RWPE1 (cell line): ENCODE results near the gene MPPED2.
A peak's percentile ranks its signal among the peaks of the same experiment; 100 is the strongest.

Experiments
- CTCF ChIA-PET: fragments of 350-600 bp; sonication (Branson Sonifier 250); formaldehyde crosslinking; extraction: SDS; loops from one replicate; lab custom pipeline; 2021; lab: Yijun Ruan, JAX
- POLR2A ChIA-PET: fragments of 400-600 bp; formaldehyde crosslinking; extraction: SDS; loops from one replicate; lab custom pipeline; 2020; ENCODE audit warnings: antibody characterized with exemption; ENCODE audit not compliant: low non-redundant PET; lab: Yijun Ruan, JAX
- DNase-seq: peaks from one replicate; pipeline ENCODE4 v3.0.0; 2012; ENCODE audit warnings: low spot score
- H3K27ac ChIP-seq: fragments of 450-650 bp; 2 replicates; pipeline ENCODE4 v1.5.1; 2017
- TF ChIP-seq, protein P1 (sequence below): fragments of 450-650 bp; conservative IDR thresholded peaks from 2 replicates; pipeline ENCODE4 v1.5.1; 2017; ENCODE audit warnings: low read depth, mild to moderate bottlenecking

MPPED2 gene, protein sequence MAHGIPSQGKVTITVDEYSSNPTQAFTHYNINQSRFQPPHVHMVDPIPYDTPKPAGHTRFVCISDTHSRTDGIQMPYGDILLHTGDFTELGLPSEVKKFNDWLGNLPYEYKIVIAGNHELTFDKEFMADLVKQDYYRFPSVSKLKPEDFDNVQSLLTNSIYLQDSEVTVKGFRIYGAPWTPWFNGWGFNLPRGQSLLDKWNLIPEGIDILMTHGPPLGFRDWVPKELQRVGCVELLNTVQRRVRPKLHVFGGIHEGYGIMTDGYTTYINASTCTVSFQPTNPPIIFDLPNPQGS

DNA sequence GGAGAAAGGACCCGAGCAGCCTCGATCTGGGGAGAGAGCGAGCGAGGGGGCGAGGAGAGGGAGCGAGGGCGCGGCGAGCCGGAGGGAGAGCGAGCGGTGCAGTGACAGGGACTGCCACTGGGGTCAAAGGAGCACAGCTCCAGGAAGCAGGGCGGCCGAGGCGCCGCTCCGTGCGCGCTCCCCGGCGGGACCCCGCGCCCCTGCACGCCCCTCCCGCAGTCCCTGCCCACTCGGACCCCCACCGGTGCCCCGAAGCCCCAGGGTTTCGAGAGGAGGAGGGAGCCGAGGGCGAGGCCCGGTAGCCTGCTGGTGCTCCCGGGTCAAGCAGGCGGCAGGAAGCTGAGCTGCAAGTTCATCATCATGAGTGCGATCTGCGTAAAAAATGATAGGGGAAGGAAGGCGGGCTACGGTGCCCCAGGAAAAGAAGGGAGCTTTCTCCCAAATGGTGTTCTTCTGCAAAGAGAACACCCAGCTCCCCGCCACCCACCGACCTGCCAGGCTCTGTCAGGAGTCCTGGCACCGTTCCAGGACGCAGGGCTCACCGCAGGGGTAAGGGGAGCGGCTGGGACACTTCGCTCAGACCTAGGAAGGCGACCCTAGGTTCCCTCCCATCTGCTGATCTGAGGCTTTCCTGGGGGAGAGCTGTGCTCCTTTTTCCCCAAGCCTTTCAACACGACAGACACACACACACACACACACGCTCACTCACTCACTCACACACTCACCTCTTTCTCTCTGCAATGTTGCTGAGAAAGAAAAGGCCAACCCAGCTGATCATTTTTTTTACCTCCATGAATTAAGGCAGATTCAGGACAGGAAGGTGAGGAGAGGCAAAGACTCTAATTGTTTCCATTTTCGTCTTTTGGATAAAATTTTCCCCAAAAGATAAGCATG, at the start of gene MPPED2:
Gene MPPED2, minus strand, starts transcription at position 103 of the 894 bp plus-strand sequence. CDS start 5,980 bp downstream, outside the sequence.
- ChIA-PET POLR2A (no interaction called here), CTCF (interaction anchor here (0.5 kb wide), 1 partner anchor 204 kb away, joined by 6 read pairs; no protein-coding TSS in a partner anchor)
- no peak within 1 kb of the TSS for H3K27ac ChIP-seq
- peak; percentile 13 for DNase-seq
- TF ChIP-seq, protein P1, sequence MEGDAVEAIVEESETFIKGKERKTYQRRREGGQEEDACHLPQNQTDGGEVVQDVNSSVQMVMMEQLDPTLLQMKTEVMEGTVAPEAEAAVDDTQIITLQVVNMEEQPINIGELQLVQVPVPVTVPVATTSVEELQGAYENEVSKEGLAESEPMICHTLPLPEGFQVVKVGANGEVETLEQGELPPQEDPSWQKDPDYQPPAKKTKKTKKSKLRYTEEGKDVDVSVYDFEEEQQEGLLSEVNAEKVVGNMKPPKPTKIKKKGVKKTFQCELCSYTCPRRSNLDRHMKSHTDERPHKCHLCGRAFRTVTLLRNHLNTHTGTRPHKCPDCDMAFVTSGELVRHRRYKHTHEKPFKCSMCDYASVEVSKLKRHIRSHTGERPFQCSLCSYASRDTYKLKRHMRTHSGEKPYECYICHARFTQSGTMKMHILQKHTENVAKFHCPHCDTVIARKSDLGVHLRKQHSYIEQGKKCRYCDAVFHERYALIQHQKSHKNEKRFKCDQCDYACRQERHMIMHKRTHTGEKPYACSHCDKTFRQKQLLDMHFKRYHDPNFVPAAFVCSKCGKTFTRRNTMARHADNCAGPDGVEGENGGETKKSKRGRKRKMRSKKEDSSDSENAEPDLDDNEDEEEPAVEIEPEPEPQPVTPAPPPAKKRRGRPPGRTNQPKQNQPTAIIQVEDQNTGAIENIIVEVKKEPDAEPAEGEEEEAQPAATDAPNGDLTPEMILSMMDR, result no peak

DNA sequence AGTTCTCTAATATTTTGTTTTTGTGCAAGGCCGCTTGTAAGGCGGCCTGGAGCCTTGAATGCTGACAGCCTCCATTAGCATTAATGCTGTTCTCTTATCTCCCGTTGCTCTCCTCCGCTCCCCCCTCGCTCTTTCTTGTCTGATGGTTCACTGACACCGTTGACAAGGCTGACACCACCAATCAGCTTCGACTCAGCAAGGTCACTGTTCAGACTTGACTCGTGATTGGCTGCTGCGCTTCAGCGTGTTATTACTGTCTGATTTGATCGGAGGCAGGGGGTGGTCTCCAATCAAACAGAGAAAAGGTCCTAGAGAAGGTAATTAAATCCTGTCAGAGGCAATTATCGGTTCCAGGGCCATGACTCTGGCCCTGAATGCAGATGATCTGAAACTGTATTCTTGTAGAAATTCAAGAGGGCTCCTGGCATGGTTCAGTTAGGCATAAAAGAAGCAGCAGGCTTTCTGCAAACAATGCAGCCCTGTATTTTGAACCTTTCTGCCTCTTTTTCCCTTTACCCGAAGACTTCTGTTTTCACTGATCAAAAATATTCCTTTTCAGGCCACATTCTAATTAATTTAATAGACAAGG, 49.3 kb upstream of the MPPED2 start:
- H3K27ac ChIP-seq, result no peak overlapping the region
- no peak for DNase-seq
- TF ChIP-seq, protein P1, result no peak
- CTCF ChIA-PET, result no interaction called here
- POLR2A ChIA-PET, result no interaction called here

- no peak overlapping the region for H3K27ac ChIP-seq
- ChIA-PET POLR2A (no interaction called here), CTCF (no interaction called here)
- TF ChIP-seq, protein P1, result no peak
- DNase-seq, result no peak
Observed at GRCh38 chr11:30631148-30631547, 45.0 kb upstream of the MPPED2 start.

GRCh38 chr11:30619767-30620166, 33.6 kb upstream of the MPPED2 start:
- ChIA-PET POLR2A (no interaction called here), CTCF (interaction anchor here (0.6 kb wide), 1 partner anchor 235 kb away, joined by 3 read pairs; no protein-coding TSS in a partner anchor)
- TF ChIP-seq, protein P1, result no peak
- DNase-seq, result no peak
- no peak overlapping the region for H3K27ac ChIP-seq

- TF ChIP-seq, protein P1, result no peak
- ChIA-PET POLR2A (no interaction called here), CTCF (no interaction called here)
- DNase-seq, result no peak
- no peak overlapping the region for H3K27ac ChIP-seq
Observed at GRCh38 chr11:30617762-30618161, 31.6 kb upstream of the MPPED2 start.

GRCh38 chr11:30610628-30611027, 24.5 kb upstream of the MPPED2 start:
- no peak overlapping the region for H3K27ac ChIP-seq
- DNase-seq, result no peak
- CTCF ChIA-PET, result no interaction called here
- TF ChIP-seq, protein P1, result no peak
- POLR2A ChIA-PET, result no interaction called here
